CD4-positive, alpha-beta memory T cell (primary cell): ENCODE measurements around the gene CFAP53. TPM values are rescaled to one million over a fixed set of nuclear protein-coding genes. Genes with fewer than 3 reads are reported as not detected.

Experiments
- CTCF ChIA-PET: fragments of 350-600 bp; sonication (Branson Sonifier 250); formaldehyde crosslinking; loops from one replicate; lab custom pipeline; 2021; ENCODE audit warnings: inconsistent platforms; ENCODE audit not compliant: partially characterized antibody; lab: Charles Lee
- POLR2A ChIA-PET: fragments of 350-600 bp; sonication (Branson Sonifier 250); formaldehyde crosslinking; loops from one replicate; lab custom pipeline; 2021; ENCODE audit not compliant: partially characterized antibody; lab: Charles Lee
- DNase-seq, 5 donors: peaks; one replicate each; pipeline versions ENCODE4 v3.0.0 to v3.0.0-alpha.2; 2020 to 2022; ENCODE audit warnings: mixed read lengths in 1 of 5
- H3K27ac ChIP-seq: one replicate; pipeline ENCODE4 v1.7.0; 2013; ENCODE audit warnings: low read depth, low read length
- H3K27me3 ChIP-seq: 2 replicates; pipeline ENCODE4 v1.7.0; 2013; ENCODE audit warnings: mild to moderate bottlenecking, low read length, moderate library complexity; ENCODE audit not compliant: insufficient read depth
- H3K36me3 ChIP-seq: 2 replicates; pipeline ENCODE4 v1.7.0; 2013; ENCODE audit warnings: mild to moderate bottlenecking, low read length, moderate library complexity; ENCODE audit not compliant: insufficient read depth
- H3K4me1 ChIP-seq: 2 replicates; pipeline ENCODE4 v1.7.0; 2013; ENCODE audit warnings: mild to moderate bottlenecking, low read length, moderate library complexity; ENCODE audit not compliant: insufficient read depth
- H3K4me3 ChIP-seq, 2 donors: one replicate each; pipeline ENCODE4 v1.7.0; 2013; ENCODE audit warnings: low read length in 2 of 2, mild to moderate bottlenecking in 1 of 2
- H3K9me3 ChIP-seq, 2 donors: one replicate each; pipeline ENCODE4 v1.7.0; 2013; ENCODE audit warnings: low read length in 2 of 2, control low read depth in 1 of 2; ENCODE audit not compliant: control insufficient read depth in 1 of 2
- H3K27ac Mint-ChIP-seq, 7 donors: one replicate each; pipeline ENCODE4 v1.8.0; 2020 to 2021; ENCODE audit warnings: mixed read lengths in 7 of 7, mild to moderate bottlenecking in 6 of 7, inconsistent platforms in 3 of 7, moderate library complexity in 3 of 7
- H3K27me3 Mint-ChIP-seq, 2 donors: one replicate each; pipeline ENCODE4 v1.8.0; 2020 to 2021; ENCODE audit warnings: mixed read lengths in 2 of 2
- H3K36me3 Mint-ChIP-seq, 2 donors: one replicate each; pipeline ENCODE4 v1.8.0; 2020 to 2021; ENCODE audit warnings: mixed read lengths in 2 of 2, inconsistent platforms in 1 of 2, mild to moderate bottlenecking in 1 of 2
- H3K4me1 Mint-ChIP-seq, 4 donors: one replicate each; pipeline ENCODE4 v1.8.0; 2020 to 2021; ENCODE audit warnings: mixed read lengths in 4 of 4, mild to moderate bottlenecking in 1 of 4
- H3K4me3 Mint-ChIP-seq, 8 donors: one replicate each; pipeline ENCODE4 v1.8.0; 2020 to 2021; ENCODE audit warnings: mixed read lengths in 8 of 8, mild to moderate bottlenecking in 7 of 8, moderate library complexity in 6 of 8, inconsistent platforms in 3 of 8
- H3K9me3 Mint-ChIP-seq, 8 donors: one replicate each; pipeline ENCODE4 v1.8.0; 2020 to 2021; ENCODE audit warnings: mixed read lengths in 8 of 8, mild to moderate bottlenecking in 5 of 8, inconsistent platforms in 3 of 8, moderate library complexity in 1 of 8
- intact Hi-C: fragments of 100-400 bp; cut with micrococcal nuclease; formaldehyde crosslinking; loops from one replicate; pipeline ENCODE4 v1.15.1; 2023
- polyA plus RNA-seq, 2 donors: library from polyadenylated mRNA; unstranded; fragments of 300-500 nt; fragmentation: Illumina TruSeq; gene quantifications; one replicate each; pipeline ENCODE4 v1.2.3, GENCODE V29; 2021
- total RNA-seq, 2 experiments: library from RNA; stranded (reverse); gene quantifications; one replicate each; pipeline ENCODE4 v1.2.3, GENCODE V29; 2021

The CFAP53 gene
- total and polyA plus RNA-seq, 4 experiments from 2014 or later = 0.10 to 1.6 (median 0.76) TPM

DNA sequence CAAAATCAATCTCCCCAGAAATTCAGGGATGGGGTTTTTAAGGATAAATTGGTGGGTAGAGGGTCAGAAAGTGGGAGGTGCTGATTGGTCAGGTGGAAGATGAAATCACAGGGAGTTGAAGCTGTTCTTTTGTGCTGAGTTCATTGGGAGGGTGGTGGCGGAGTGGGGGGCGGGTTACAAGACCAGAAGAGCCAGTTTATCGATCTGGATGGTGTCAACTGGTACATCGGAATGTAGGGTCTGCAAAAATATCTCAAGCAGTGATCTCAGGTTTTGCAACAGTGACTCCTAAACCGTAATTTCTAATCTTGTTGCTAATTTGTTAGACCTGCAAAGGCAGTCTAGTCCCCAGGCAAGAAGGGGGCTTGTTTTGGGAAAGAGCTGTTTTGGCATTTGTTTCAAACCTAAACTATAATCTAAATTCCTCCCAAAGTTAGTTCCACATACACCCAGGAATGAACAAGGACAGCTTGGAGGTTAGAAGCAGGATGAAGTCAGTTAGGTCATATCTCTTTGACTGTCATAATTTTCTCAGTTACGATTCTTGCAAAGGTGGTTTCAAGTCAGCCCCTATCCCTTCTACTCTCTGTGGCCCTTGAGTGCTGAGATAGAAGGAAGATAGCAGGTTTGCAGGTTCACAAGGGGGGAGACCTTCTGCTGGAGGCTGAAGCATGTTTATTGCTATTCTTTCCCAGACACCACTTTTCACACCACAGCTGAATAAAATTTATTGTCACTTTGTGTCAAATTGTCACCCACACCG is 33.5 kb upstream of the CFAP53 start:
- no peak overlapping the region for H3K4me3 ChIP-seq
- Mint-ChIP-seq H3K9me3 (peaks cover 0 to 6% (median 0%) of the 10 kb centered on the region in 8 donors), H3K36me3 (no peaks in the 10 kb centered on the region), H3K27me3 (peaks cover 25 to 33% of the 10 kb centered on the region in 2 donors), H3K4me3 (peak overlapping the region in 3 of 8 donors; percentile 33 to 49 (median 36)), H3K4me1 (peaks cover 5 to 12% (median 7%) of the 10 kb centered on the region in 4 donors), H3K27ac (no peak overlapping the region)
- H3K4me1 ChIP-seq = peaks cover 11% of the 10 kb centered on the region
- no peak overlapping the region for H3K27ac ChIP-seq
- no peaks in the 10 kb centered on the region for H3K36me3 ChIP-seq
- ChIA-PET CTCF (interaction anchor here (1.4 kb wide), 1 partner anchor 57 kb away, joined by 6 read pairs; no protein-coding TSS in a partner anchor), POLR2A (interaction anchor here (2.0 kb wide), 1 partner anchor 8 kb away, joined by 11 read pairs; no protein-coding TSS in a partner anchor)
- H3K9me3 ChIP-seq = no peaks in the 10 kb centered on the region
- no peak for DNase-seq
- intact Hi-C loops = no loop called here
- H3K27me3 ChIP-seq = peaks cover 6% of the 10 kb centered on the region

DNA sequence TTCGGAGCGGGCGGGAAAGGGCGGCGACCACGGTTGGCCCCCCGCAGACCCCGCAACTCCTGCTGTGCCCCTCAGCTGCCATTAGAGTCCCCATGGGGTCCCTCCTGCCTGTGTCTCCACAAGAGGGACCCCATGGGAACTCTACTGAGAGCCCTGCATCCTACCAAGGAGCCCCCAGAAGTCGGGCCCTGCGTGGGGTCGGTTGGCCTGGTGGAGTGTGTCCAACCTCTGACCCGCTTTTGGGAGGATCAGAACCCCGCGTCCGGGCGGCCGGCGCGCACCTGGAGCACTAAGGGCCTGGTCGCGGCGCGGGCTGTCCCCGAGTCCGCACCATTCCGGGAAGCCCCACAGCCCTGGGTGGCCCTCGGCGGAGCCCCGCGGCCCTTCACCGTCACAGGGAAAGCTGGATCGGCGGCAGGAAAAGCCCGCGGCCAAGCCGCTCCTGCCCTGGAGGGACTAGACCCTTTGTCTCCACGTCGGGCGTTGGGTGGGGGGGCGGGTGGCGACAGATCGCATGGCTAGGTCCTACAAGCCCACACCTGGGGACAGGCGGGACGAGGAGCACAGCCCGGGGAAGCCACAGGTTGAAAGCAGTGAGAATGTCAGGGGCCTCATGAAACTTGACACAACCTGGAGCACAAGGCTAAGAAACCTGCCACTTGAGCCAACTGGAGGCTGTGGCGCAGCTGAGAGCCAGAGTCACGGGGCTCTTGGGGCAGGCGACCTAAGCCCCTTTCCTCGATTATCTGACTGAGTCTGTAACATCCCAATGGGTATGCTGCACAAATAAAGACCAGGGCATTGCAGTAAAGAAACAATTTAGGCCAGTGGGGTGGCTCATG is 32.4 kb upstream of the CFAP53 start:
- CTCF ChIA-PET = no interaction called here

DNA sequence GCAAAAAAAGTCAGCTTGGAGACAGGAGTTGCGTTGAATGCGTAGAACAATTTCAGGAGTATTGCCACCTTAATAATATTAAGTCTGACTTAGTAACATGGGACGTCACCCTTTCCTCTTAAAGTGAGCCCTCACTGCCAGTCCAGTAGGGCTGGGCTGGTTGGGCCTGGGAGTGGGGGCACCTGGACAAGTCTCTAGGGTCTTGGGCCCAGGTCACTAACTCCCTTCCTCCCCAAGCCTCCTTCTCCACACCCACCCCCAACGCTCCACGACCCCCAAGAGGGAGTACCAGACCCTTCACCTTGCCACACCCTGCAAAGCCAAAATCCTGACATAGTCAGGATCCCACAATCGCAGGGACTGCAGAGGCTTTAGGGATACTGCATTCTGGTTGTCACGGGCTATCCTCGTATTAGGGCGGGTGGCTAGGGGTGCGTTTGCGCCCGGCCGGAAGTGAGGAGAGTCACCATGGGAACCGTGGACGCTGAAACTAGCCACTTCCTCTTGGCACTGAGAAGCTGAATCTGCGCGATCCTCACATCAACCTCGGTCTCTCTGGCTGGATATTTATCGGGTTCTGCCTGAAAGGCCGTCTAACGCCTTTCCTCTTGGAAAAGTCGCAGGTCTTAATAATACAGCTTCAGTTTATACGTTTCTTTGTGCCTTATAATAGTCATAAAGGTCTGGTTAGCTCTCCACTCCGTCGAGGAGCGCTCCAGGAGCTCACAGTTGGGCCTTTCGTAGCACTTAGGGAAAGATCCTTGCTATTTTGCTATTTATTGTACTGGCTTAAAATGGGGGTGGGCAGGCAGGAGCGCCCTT is 31.5 kb upstream of the CFAP53 start:
- no peak overlapping the region for H3K27ac ChIP-seq
- POLR2A ChIA-PET = interaction anchor here (0.6 to 2.0 kb wide), 4 partner anchors 9 to 65 kb away, joined by 3 to 11 read pairs (median 4); no protein-coding TSS in a partner anchor
- CTCF ChIA-PET = interaction anchor here (1.1 kb wide), 1 partner anchor 27 kb away, joined by 3 read pairs; no protein-coding TSS in a partner anchor
- Mint-ChIP-seq H3K27me3 (peaks cover 19 to 23% of the 10 kb centered on the region in 2 donors), H3K9me3 (peaks cover 0 to 6% (median 0%) of the 10 kb centered on the region in 8 donors), H3K36me3 (no peaks in the 10 kb centered on the region), H3K4me1 (peaks cover 5 to 12% (median 7%) of the 10 kb centered on the region in 4 donors), H3K27ac (peak overlapping the region in 5 of 7 donors; percentile 25 to 90 (median 69)), H3K4me3 (peak overlapping the region; percentile 76 to 86 (median 81))
- peaks cover 11% of the 10 kb centered on the region for H3K4me1 ChIP-seq
- H3K27me3 ChIP-seq = peaks cover 6% of the 10 kb centered on the region
- intact Hi-C loops = loop anchor here (1.0 kb wide), 3 partner anchors 9 to 30 kb away; partner anchors contain the start of gene CXXC1
- no peaks in the 10 kb centered on the region for H3K36me3 ChIP-seq
- H3K9me3 ChIP-seq = no peaks in the 10 kb centered on the region
- DNase-seq = peak; percentile 65 to 73 (median 70)
- H3K4me3 ChIP-seq = peak overlapping the region in 1 of 2 donors; percentile 36

More for the DNA sequence above, 32.4 kb upstream of the CFAP53 start:
- Histone ChIP-seq H3K36me3 (no peaks in the 10 kb centered on the region), H3K27me3 (peaks cover 6% of the 10 kb centered on the region), H3K4me3 (peak overlapping the region in 1 of 2 donors; percentile 36), H3K27ac (no peak overlapping the region), H3K9me3 (no peaks in the 10 kb centered on the region), H3K4me1 (peaks cover 11% of the 10 kb centered on the region)
- Mint-ChIP-seq H3K36me3 (no peaks in the 10 kb centered on the region), H3K4me3 (peak overlapping the region; percentile 20 to 86 (median 66)), H3K27me3 (peaks cover 22 to 28% of the 10 kb centered on the region in 2 donors), H3K4me1 (peaks cover 5 to 12% (median 7%) of the 10 kb centered on the region in 4 donors), H3K27ac (no peak overlapping the region), H3K9me3 (peaks cover 0 to 6% (median 0%) of the 10 kb centered on the region in 8 donors)
- POLR2A ChIA-PET = interaction anchor here (0.6 to 2.0 kb wide), 4 partner anchors 9 to 64 kb away, joined by 3 to 11 read pairs (median 4); no protein-coding TSS in a partner anchor
- intact Hi-C loops = loop anchor here (1.0 kb wide), 3 partner anchors 9 to 30 kb away; partner anchors contain the start of gene CXXC1
- no peak for DNase-seq

DNA sequence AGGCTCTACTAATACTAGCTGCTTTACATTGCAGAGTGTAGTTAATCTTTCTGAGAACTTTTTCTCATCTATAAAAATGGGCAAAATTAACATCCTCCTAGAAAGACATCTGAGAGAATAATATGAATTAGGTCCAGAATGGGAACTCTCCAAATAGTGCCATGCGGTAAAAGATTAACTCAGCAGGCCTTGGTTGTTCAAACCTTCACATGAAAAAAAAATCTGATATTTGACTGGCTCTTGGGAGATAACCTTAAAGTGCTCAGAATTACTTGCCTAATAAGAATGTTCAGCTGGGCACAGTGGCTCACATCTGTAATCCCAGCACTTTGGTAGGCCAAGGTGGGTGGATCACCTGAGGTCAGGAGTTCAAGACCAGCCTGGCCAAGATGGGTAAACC is 26.7 kb upstream of the CFAP53 start:
- intact Hi-C loops = no loop called here

DNA sequence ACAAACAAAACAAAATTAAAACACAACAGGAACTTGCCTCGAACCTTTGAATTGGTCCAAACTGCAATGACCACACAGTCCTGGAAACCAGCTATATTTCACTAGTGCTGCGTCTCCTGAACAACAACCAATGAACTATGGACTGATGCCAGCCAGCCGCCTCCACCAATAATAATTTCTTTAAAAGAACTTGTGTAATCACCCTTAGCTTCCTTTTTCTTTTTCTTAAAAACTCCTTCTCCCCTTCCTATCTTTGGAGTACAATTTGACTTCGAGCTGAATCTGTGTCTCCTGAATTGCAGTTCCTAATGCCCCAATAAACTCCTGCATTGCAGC is 22.8 kb upstream of the CFAP53 start:
- H3K27me3 ChIP-seq = no peaks in the 10 kb centered on the region
- ChIA-PET CTCF (interaction anchor here (1.2 to 3.3 kb wide), 5 partner anchors 8 to 68 kb away, joined by 3 to 16 read pairs (median 7); partner anchors contain the start of genes CFAP53 and MBD1), POLR2A (interaction anchor here (0.7 to 3.6 kb wide), 7 partner anchors 8 to 802 kb away, joined by 3 to 15 read pairs (median 4); partner anchors contain the start of genes C18orf32, CFAP53, MBD1 and SKA1)
- intact Hi-C loops = loop anchor here (5.0 to 10.0 kb wide), 4 partner anchors 477 to 1752 kb away; partner anchors contain the start of genes ACAA2, CTIF and MEX3C
- peaks cover 12 to 37% of the 10 kb centered on the region in 2 donors for H3K36me3 Mint-ChIP-seq
- H3K4me3 ChIP-seq = no peak overlapping the region
- peaks cover 10% of the 10 kb centered on the region for H3K36me3 ChIP-seq
- H3K27me3 Mint-ChIP-seq = no peaks in the 10 kb centered on the region
- peak overlapping the region; percentile 64 to 94 (median 87) for H3K27ac Mint-ChIP-seq
- no peaks in the 10 kb centered on the region for H3K9me3 ChIP-seq
- H3K27ac ChIP-seq = no peak overlapping the region
- peak overlapping the region; percentile 59 to 84 (median 75) for H3K4me3 Mint-ChIP-seq
- no peaks in the 10 kb centered on the region for H3K9me3 Mint-ChIP-seq
- DNase-seq = no peak
- H3K4me1 Mint-ChIP-seq = peaks cover 17 to 36% (median 25%) of the 10 kb centered on the region in 4 donors
- peaks cover 14% of the 10 kb centered on the region for H3K4me1 ChIP-seq

More for the DNA sequence above, 26.7 kb upstream of the CFAP53 start:
- Mint-ChIP-seq H3K4me3 (no peak overlapping the region), H3K36me3 (peaks cover 0 to under 1% of the 10 kb centered on the region in 2 donors), H3K27me3 (peaks cover 1 to 3% of the 10 kb centered on the region in 2 donors), H3K9me3 (no peaks in the 10 kb centered on the region), H3K27ac (no peak overlapping the region), H3K4me1 (peaks cover 5 to 12% (median 9%) of the 10 kb centered on the region in 4 donors)
- no peaks in the 10 kb centered on the region for H3K36me3 ChIP-seq
- DNase-seq = no peak
- no peaks in the 10 kb centered on the region for H3K9me3 ChIP-seq
- H3K4me1 ChIP-seq = peaks cover 9% of the 10 kb centered on the region
- CTCF ChIA-PET = no interaction called here
- POLR2A ChIA-PET = no interaction called here
- no peaks in the 10 kb centered on the region for H3K27me3 ChIP-seq
- no peak overlapping the region for H3K4me3 ChIP-seq
- H3K27ac ChIP-seq = no peak overlapping the region
